Adrenal gland (tissue), 5 donors: Measurements from ENCODE around the gene KCTD10.

ENCODE experiments used
- POLR2A ChIP-seq, 2 donors: fragments of 450-650 bp; IDR thresholded peaks; one replicate each; pipeline ENCODE4 v1.6.1; 2017; ENCODE audit warnings: antibody characterized with exemption in 2 of 2, mild to moderate bottlenecking in 2 of 2, moderate library complexity in 1 of 2
- TF ChIP-seq, protein P1 (sequence below), 6 experiments: fragments of 450-650 bp in 4 of 6; fragments of 200-600 bp in 2 of 6; sonication (generic) in 1 of 6; IDR thresholded peaks; 1 replicate in 5 of 6; 2 replicates in 1 of 6; pipeline versions ENCODE4 v1.5.1 to v1.8.0; 2016 to 2021; ENCODE audit warnings: antibody characterized with exemption in 6 of 6, mild to moderate bottlenecking in 2 of 6, moderate library complexity in 1 of 6
- donor health status: DM: no; HTN: no; CAD: no.

GRCh38 chr12:109480356-109480755 lies 3.3 kb upstream of the KCTD10 start:
- TF ChIP-seq, protein P1, sequence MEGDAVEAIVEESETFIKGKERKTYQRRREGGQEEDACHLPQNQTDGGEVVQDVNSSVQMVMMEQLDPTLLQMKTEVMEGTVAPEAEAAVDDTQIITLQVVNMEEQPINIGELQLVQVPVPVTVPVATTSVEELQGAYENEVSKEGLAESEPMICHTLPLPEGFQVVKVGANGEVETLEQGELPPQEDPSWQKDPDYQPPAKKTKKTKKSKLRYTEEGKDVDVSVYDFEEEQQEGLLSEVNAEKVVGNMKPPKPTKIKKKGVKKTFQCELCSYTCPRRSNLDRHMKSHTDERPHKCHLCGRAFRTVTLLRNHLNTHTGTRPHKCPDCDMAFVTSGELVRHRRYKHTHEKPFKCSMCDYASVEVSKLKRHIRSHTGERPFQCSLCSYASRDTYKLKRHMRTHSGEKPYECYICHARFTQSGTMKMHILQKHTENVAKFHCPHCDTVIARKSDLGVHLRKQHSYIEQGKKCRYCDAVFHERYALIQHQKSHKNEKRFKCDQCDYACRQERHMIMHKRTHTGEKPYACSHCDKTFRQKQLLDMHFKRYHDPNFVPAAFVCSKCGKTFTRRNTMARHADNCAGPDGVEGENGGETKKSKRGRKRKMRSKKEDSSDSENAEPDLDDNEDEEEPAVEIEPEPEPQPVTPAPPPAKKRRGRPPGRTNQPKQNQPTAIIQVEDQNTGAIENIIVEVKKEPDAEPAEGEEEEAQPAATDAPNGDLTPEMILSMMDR (IDR thresholded peaks at IDR 0.05), result no peak
- no peak for TF ChIP-seq POLR2A (IDR thresholded peaks at IDR 0.05)
